OCI-LY7 (cell line): ENCODE results near the gene TEK. TPM values are rescaled to one million over a fixed set of nuclear protein-coding genes. Genes with fewer than 3 reads are reported as not detected.

Source experiments
- BruUV-seq: library from RNA; stranded (reverse); fragments of 400-500 nt; replicated peaks from 2 replicates; lab custom pipeline; 2021; lab: Mats Ljungman, UMichigan
- CTCF ChIA-PET: fragments of 300-600 bp; sonication (Branson Sonifier 250); formaldehyde crosslinking; loops from one replicate; lab custom pipeline; 2022; ENCODE audit warnings: antibody characterized with exemption; ENCODE audit not compliant: unreplicated experiment; lab: Charles Lee
- POLR2A ChIA-PET: fragments of 300-600 bp; sonication (Branson Sonifier 250); formaldehyde crosslinking; loops from one replicate; lab custom pipeline; 2022; ENCODE audit warnings: antibody characterized with exemption; lab: Charles Lee
- DNase-seq: peaks from one replicate; pipeline ENCODE4 v3.0.0-alpha.2; 2015; ENCODE audit warnings: low spot score
- H2AFZ ChIP-seq: fragments of 200-600 bp; sonication (generic), shearing (Covaris generic); 2 replicates; pipeline ENCODE4 v1.6.1; 2014; ENCODE audit warnings: mild to moderate bottlenecking, antibody characterized with exemption, low read length, moderate library complexity
- H3K27ac ChIP-seq: fragments of 200-600 bp; sonication (generic); 2 replicates; pipeline ENCODE4 v1.5.1; 2014; ENCODE audit warnings: mixed run types, low read depth, mild to moderate bottlenecking, moderate library complexity, low read length, inconsistent platforms; ENCODE audit not compliant: poor library complexity, severe bottlenecking
- H3K36me3 ChIP-seq: fragments of 200-600 bp; sonication (generic); 2 replicates; pipeline ENCODE4 v1.6.1; 2014; ENCODE audit warnings: mild to moderate bottlenecking, antibody characterized with exemption, low read length, moderate library complexity, mixed read lengths; ENCODE audit not compliant: insufficient read depth
- H3K4me1 ChIP-seq: fragments of 200-600 bp; sonication (generic); 2 replicates; pipeline ENCODE4 v1.5.1; 2014; ENCODE audit warnings: mild to moderate bottlenecking, low read length; ENCODE audit not compliant: insufficient read depth, poor library complexity, severe bottlenecking
- H3K4me2 ChIP-seq: fragments of 200-600 bp; sonication (generic); 2 replicates; pipeline ENCODE4 v1.6.1; 2014; ENCODE audit warnings: mild to moderate bottlenecking, low read length
- H3K4me3 ChIP-seq: fragments of 200-600 bp; sonication (generic); 2 replicates; pipeline ENCODE4 v1.5.1; 2014; ENCODE audit warnings: mild to moderate bottlenecking, low read depth, low read length; ENCODE audit not compliant: poor library complexity, severe bottlenecking
- H3K79me2 ChIP-seq: fragments of 200-600 bp; sonication (generic); 2 replicates; pipeline ENCODE4 v1.6.1; 2016; ENCODE audit warnings: low read depth, mild to moderate bottlenecking, low read length, moderate library complexity, mixed read lengths; ENCODE audit not compliant: insufficient read depth
- H3K9me2 ChIP-seq: fragments of 200-600 bp; sonication (generic); 2 replicates; pipeline ENCODE4 v1.6.1; 2016; ENCODE audit warnings: mild to moderate bottlenecking, low read length, mixed read lengths; ENCODE audit not compliant: insufficient read depth
- H3K9me3 ChIP-seq: fragments of 200-600 bp; sonication (generic); 2 replicates; pipeline ENCODE4 v1.6.1; 2014; ENCODE audit warnings: mild to moderate bottlenecking, mixed run types, low read length, mixed read lengths
- H4K20me1 ChIP-seq: fragments of 200-600 bp; sonication (generic); 2 replicates; pipeline ENCODE4 v1.6.1; 2014; ENCODE audit warnings: mild to moderate bottlenecking, antibody characterized with exemption, low read length, moderate library complexity, mixed read lengths; ENCODE audit not compliant: insufficient read depth
- EZH2phosphoT487 ChIP-seq: fragments of 200-600 bp; sonication (generic); IDR thresholded peaks from 2 replicates; pipeline ENCODE4 v1.6.1; 2018; ENCODE audit warnings: low read depth, borderline replicate concordance, mild to moderate bottlenecking, mixed run types, antibody characterized with exemption, low read length, moderate library complexity, mixed read lengths
- intact Hi-C: fragments of 100-400 bp; cut with micrococcal nuclease; formaldehyde crosslinking; loops from one replicate; pipeline ENCODE4 v1.10.0; 2022; ENCODE audit not compliant: unreplicated experiment
- total RNA-seq, 2 experiments: library from RNA; depleted of rRNA in 1 of 2; stranded (reverse); fragments of >200 nt in 1 of 2; shearing (Covaris generic) in 1 of 2; gene quantifications; 2 replicates each; pipeline ENCODE4 v1.2.3, GENCODE V29; 2014 to 2022
- TF ChIP-seq, protein P1 (sequence below): fragments of 200-600 bp; sonication (generic); conservative IDR thresholded peaks from 2 replicates; pipeline ENCODE4 v1.5.1; 2014; ENCODE audit warnings: mild to moderate bottlenecking, antibody characterized with exemption, low read length, moderate library complexity, mixed read lengths

The TEK gene
- total RNA-seq, 2 experiments from 2014 or later, result not detected

DNA sequence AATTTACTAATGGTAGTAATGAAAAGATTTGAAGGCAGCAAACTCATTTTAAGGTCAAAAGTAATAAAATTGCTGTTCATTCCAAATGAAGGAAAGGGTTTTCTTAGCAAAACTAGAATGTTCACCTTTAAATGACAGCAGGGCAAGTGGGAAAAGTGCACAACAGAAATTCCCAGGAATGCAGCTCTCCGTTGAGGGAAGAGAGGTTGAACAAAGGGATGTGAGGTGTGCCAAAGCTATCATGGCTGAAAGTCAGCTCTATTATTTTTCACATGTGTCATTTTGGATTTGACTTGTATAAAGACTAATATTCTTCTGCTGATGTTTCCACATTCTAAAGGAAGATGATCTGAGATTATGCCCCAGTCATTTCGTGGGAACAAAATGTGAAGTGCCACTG lies 51.6 kb downstream of the TEK start:
- Histone ChIP-seq H2AFZ (no peak overlapping the region), H3K4me2 (no peak overlapping the region), H3K79me2 (no peaks in the 10 kb centered on the region), H3K4me3 (no peak overlapping the region), H3K27ac (no peak overlapping the region), H4K20me1 (no peaks in the 10 kb centered on the region), H3K4me1 (no peaks in the 10 kb centered on the region), H3K36me3 (no peaks in the 10 kb centered on the region), H3K9me2 (no peaks in the 10 kb centered on the region), H3K9me3 (no peaks in the 10 kb centered on the region)
- POLR2A ChIA-PET, result no interaction called here
- TF ChIP-seq, protein P1, sequence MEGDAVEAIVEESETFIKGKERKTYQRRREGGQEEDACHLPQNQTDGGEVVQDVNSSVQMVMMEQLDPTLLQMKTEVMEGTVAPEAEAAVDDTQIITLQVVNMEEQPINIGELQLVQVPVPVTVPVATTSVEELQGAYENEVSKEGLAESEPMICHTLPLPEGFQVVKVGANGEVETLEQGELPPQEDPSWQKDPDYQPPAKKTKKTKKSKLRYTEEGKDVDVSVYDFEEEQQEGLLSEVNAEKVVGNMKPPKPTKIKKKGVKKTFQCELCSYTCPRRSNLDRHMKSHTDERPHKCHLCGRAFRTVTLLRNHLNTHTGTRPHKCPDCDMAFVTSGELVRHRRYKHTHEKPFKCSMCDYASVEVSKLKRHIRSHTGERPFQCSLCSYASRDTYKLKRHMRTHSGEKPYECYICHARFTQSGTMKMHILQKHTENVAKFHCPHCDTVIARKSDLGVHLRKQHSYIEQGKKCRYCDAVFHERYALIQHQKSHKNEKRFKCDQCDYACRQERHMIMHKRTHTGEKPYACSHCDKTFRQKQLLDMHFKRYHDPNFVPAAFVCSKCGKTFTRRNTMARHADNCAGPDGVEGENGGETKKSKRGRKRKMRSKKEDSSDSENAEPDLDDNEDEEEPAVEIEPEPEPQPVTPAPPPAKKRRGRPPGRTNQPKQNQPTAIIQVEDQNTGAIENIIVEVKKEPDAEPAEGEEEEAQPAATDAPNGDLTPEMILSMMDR, result no peak
- no peak for TF ChIP-seq EZH2phosphoT487
- BruUV-seq, result no TSS peak
- DNase-seq, result no peak
- CTCF ChIA-PET, result no interaction called here
- intact Hi-C loops, result no loop called here

DNA sequence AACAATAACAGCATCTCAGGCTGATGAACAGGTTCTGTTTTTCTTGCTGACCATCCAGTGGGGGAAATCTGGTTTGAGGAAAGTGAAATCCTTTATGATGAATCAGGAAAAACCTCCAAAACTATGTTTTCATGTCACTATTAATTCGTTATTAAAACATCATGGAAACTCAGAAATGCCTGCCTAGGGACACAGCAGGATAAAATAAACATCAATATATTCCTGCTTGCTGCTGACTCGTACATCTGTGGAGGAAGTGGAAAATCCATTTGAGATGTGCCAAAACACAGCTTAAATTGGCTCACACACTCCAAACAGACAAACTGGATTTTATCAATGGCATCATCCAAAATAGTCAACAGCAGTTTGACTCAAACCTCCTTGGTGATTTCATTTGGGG lies 53.0 kb downstream of the TEK start:
- intact Hi-C loops, result no loop called here
- Histone ChIP-seq H2AFZ (no peak overlapping the region), H3K79me2 (no peaks in the 10 kb centered on the region), H3K9me3 (no peaks in the 10 kb centered on the region), H4K20me1 (no peaks in the 10 kb centered on the region), H3K4me3 (no peak overlapping the region), H3K27ac (no peak overlapping the region), H3K4me1 (no peaks in the 10 kb centered on the region), H3K36me3 (no peaks in the 10 kb centered on the region), H3K9me2 (no peaks in the 10 kb centered on the region), H3K4me2 (no peak overlapping the region)
- ChIA-PET CTCF (no interaction called here), POLR2A (interaction anchor here (0.7 to 1.4 kb wide), 2 partner anchors 11 to 24 kb away, joined by 4 to 5 read pairs; no protein-coding TSS in a partner anchor)
- no TSS peak for BruUV-seq
- no peak for TF ChIP-seq EZH2phosphoT487
- TF ChIP-seq, protein P1, result no peak
- no peak for DNase-seq

GRCh38 chr9:27165068-27165467 lies 56.0 kb downstream of the TEK start:
- CTCF ChIA-PET, result no interaction called here
- no peaks in the 10 kb centered on the region for H3K36me3 ChIP-seq
- TF ChIP-seq EZH2phosphoT487, result no peak
- TF ChIP-seq, protein P1, result no peak
- POLR2A ChIA-PET, result no interaction called here
- no peak overlapping the region for H3K4me3 ChIP-seq
- no peak overlapping the region for H3K4me2 ChIP-seq
- H3K4me1 ChIP-seq, result no peaks in the 10 kb centered on the region
- no TSS peak for BruUV-seq
- H3K9me2 ChIP-seq, result no peaks in the 10 kb centered on the region
- no peaks in the 10 kb centered on the region for H4K20me1 ChIP-seq
- H3K79me2 ChIP-seq, result no peaks in the 10 kb centered on the region
- no peak overlapping the region for H2AFZ ChIP-seq
- DNase-seq, result no peak
- no peaks in the 10 kb centered on the region for H3K9me3 ChIP-seq
- no peak overlapping the region for H3K27ac ChIP-seq
- intact Hi-C loops, result no loop called here
